Epidermal melanocyte (primary cell): Measurements from ENCODE around the gene TSPAN32.
"Not testable (repeated sequence)": the region's sequence is repeated elsewhere in the genome, so short reads cannot be mapped to it uniquely, and the experiment has no call there.

ENCODE experiments used
- DNase-seq: peaks from one replicate; pipeline ENCODE4 v3.0.0; 2011; ENCODE audit warnings: low spot score; ENCODE audit not compliant: insufficient read length

Gene TSPAN32

DNA sequence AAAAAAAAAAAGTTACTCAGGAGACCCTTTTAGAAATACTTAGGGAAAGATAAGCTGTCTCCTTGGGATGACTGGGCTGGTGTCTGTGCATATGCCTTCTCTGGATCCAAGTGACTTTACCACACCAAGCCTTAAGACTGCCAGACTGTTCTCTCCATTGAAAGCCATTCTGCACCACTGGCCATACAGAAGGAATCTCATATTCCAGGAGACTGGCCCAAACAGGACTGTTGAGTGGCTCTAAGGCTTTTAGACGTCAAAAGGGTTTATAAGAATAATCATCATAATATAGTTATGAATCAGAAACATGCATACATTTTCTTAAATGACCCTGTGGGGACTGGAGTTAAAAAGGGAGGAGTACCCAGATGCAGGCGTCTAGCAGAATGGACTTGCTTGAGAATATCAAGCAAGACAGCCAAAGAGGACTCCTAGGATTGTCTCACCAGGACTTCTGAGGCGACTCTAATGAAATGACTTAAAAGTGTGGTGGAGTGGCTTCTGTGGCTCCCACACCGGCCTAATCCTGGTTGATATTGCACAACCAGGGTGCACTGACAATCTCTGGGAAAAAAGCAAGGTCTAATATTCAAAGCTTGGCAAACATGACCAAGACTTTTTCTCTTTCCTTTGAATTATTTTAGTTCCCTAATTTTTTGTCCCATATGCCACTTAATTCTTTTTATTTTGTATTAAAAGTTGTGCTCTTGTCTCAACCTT lies 31.8 kb downstream of the TSPAN32 start:
- DNase-seq: not testable (repeated sequence)

DNA sequence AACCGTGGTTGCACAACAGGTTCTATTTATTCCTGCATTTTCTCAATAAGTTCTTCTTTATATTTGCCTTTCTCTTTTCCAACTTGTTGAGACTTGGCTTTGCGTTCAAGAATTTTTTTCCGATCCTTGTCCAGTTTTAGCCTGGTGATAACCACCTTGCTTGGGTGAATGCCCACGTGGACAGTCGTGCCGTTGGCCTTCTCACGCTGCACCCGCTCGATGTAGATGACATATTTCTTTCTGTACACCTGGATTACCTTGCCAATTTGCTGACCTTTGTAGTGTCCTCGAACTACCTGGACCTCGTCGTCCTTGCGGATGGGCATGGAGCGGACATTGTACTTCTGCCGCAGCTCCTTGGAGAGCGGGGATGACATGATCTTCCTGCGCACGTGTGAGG lies 33.5 kb downstream of the TSPAN32 start:
- not testable (repeated sequence) for DNase-seq

DNA sequence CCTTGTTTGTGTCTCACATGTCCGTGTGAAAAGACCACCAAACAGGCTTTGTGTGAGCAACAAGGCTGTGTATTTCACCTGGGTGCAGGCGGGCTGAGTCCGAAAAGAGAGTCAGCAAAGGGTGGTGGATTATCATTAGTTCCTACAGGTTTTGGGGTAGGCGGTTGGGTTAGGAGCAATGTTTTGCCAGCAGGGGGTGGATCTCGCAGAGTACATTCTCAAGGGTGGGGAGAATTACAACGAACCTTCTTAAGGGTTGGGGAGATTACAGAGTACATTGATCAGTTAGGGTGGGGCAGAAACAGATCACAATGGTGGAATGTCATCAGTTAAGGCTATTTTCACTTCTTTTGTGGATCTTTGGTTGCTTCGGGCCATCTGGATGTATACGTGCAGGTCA lies 36.9 kb downstream of the TSPAN32 start:
- not testable (repeated sequence) for DNase-seq

DNA sequence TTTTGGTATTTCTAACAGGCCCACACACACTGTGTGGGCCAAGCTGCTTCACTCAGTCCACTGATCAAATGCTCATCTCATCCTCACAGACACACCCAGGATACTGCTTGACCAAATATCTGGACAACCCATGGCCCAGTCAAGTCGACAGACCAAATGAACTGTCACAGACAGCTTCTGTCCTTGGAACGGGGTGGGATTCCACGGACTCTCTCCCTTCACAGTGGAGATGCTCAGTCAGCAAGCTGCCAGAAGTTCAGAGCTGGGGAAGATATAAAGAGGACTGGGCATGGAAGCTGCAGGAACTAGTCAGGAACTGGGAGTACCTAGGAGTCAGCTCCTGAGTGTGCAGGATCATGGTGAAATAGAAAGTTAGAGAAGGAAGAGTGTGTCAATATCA lies 40.7 kb downstream of the TSPAN32 start:
- DNase-seq: no peak

DNA sequence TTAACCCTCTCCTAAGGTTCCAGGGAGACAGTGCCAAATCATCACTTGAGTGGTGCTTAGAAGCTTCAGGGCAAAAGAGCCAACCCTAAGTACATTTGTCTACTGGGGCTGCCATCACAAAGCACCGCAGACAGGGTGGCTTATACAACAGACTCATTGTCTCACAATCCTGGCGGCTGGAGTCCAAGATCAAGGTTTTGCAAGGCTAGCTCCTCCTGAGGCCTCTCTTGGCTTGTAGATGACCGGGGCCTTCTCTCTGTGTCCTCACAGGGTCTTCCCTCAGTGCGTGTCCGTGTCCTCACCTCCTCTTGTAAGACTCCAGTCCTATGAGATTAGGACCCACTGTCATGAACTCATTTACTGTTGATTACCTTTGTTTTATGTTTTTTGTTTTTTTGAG lies 41.2 kb downstream of the TSPAN32 start:
- no peak for DNase-seq

DNA sequence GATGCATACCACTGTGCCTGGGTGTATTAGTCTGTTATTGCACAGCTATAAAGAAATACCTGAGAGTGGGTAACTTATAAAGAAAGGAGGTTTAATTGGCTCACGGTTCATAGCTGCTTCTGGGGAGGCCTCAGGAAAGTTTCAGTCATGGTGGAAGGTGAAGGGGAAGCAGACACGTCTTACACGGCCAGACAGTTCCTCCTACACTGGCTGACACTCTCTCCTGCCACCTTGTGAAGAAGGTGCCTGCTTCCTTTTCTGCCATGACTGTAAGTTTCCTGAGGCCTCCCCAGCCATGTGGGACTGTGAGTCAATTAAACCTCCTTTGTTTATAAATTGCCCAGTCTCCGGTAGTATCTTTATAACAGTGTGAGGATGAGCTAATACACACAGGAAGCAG lies 41.7 kb downstream of the TSPAN32 start:
- DNase-seq: no peak

DNA sequence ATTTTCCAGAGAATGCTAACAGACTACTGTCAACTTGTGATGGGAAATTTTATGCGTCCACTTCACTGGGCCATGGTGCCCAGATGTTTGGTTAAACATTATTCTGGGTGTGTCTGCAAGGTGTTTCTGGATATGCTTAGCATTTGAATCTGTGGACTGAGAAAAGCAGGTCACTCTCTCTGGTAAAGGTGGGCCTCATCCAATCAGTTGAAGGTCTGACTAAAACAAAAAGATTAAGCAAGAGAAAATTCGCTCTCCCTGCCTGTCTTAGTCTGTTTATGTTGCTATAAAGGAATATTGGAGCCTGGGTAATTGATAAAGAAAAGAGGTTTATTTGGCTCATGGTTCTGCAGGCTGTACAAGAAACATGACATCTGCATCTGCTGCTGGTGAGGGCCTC lies 43.2 kb downstream of the TSPAN32 start:
- no peak for DNase-seq

DNA sequence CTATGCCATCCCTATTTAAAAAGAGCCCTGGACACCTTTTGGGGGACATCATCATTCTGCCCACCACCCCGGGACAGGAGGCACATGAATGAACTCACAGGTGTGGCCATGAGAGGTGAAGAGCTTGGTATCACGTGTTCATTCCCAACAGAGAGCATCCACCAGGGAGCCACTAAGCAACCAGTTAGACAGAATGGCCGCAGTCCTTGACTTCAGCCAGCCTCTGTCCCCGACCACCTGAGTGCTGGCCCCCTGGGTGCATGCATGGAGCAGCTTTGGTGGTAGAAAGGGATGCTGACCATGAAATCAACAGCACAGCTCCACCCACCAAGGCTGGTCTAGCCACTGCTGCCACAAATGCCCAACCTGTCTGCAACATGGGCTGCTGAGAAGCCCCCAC lies 44.2 kb downstream of the TSPAN32 start:
- DNase-seq: no peak

DNA sequence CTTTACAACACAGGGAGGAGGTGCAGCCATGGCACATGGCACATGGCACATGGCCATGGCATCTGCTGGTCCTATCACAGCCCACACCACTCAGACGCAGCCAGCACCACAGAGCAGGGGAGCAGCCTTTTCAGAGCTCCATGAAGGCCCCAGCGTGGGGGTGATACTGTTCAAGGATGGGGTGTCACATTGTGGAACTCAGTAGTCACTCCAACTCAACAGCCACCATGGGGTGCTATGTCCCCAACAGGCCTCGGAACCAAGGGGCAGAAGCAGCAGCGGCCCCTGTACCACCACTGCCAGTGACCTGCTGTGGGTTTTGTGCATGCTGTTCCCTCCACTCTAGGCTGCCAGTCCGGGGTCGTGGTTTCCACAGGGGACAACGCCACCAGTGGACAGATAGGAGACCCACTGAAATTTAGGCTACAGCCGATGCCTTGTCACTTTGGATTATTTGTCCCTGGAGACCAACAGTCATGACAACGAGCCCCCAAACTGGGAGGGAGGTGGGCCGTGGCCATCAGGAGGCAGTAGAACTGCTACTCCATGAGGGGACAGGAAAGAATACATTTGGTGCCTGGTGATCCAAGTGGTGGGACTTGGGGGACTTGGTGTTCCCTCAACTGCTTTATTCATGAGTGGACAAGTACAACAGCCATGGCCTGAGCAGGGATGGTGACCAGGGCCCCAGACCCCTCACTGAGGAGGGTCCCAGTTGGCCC lies 44.9 kb downstream of the TSPAN32 start:
- no peak for DNase-seq

DNA sequence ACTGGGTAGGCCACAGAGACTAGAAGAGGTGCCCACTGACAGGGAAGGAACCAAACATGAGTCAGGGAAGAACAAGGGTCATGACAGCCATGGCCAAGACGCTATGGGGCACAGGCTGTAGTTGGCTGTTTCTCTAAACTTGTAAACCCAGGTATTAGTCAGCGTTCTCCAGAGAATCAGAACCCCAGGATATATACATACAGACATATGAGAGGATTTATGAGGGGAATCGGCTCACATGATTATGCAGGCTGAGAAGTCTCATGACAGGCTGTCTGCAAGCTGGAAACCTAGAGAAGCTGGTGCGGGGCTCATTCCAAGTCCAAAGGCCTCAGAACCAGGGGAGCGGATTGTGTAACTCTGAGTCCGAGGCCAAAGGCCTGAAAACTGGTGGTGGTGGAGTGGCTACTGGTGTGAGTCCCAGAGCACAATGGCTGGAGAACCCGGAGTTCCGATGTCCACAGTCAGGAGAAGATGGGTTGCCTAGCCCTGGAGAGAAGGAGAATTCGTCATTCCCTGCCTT lies 45.6 kb downstream of the TSPAN32 start:
- no peak for DNase-seq

DNA sequence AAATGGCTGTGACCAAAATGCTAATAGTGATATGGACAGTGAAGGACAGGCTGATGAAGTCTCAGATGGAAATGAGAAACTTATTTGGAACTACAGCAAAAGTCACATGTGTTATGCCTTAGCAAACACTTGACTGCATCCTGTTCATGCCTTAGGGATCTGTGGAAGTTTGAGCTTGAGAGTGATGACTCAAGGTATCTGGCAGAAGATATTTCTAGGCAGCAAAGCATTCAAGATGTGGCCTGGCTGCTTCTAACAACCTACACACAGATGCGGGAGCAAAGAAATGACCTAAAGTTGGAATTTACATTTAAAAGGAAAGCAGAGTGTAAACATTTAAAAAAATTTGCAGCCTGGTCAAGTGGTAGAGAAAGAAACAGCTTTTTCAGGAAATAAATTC lies 47.2 kb downstream of the TSPAN32 start:
- no peak for DNase-seq

DNA sequence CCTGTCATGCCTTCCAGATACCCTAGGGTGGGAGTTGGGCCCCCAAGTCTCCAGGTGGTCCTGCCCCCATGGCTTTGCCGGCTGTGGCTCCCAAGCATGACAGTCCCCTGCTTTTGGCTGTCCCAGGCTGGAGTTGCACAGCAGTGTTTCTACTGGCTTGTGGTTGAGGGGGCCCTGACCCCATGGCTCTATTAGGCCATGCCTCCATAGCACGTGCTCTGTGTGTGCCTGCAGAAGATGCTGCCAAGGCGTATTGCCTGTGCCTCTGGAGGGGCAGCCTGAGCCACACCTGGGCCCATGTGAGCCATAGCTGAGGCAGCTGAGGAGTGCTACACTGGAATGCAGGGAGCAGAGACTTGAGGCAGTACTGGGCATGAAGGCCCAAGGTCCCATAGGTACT lies 49.9 kb downstream of the TSPAN32 start:
- DNase-seq: no peak

DNA sequence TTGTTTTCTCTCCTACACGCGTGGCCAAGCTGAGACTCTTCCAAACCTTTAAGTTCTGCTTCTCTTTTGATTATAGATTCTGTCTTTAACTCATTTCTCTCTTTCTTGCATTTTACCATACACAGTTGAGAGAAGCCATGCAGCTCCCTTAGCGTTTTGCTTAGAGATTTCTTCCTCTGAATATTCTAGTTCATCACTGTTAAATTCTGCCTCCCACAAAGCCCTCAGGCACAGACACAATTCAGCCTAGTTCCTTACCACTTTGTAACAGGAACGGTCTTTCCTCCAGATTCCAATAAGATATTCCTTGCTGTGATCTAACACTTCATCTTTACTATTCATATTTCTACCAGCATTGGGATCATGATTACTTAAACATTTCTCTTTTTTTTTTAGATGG lies 50.6 kb downstream of the TSPAN32 start:
- no peak for DNase-seq

DNA sequence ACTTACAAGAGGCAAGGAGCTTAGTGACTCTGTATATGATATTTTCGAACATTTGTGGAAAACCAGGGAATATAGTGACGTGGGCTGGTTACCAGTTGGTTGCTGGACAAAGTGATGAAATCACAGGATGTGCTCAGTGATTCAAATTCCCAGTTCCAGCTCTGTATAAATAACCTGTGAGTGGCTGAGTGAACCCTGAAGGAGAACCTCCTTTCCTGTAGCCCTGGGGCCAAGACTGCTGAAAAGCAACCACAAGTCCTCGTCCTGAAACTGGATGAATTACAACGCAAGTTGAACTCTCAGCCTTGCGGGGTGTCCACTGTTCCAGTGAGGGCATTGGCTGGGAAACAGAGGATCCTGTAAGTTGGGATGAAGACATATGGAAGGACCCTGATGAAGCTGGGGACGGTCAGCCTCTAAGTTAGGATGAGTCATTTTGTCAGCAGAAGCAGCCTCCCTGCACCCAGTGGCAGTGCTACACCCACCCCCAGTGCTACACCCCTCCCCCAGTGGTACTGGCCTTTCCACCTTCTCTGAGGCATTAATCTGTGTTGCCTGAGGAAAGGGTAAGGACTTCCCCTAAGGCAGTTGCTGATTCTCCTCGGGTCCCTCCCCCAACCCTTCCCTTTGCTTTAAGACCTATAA lies 53.3 kb downstream of the TSPAN32 start:
- no peak for DNase-seq

DNA sequence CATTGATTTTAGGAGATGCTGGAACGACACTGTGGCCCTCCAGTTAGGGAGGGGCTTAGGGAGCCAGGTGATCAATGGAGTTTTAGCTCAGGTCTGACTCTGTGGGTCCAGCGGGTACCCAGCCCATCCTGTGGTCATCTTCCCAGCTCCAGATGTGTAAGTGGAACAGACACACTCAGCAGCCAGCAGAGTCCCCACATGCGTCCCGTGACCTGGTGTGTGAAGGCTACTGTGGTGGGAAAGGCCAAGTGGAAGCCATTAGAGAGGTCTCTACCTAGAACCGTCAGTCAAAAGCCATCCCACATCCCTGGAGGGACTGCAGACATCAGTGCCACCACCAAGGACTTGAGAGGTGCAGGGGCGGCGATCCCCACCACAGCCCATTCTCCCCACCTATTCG lies 55.4 kb downstream of the TSPAN32 start:
- DNase-seq: no peak

DNA sequence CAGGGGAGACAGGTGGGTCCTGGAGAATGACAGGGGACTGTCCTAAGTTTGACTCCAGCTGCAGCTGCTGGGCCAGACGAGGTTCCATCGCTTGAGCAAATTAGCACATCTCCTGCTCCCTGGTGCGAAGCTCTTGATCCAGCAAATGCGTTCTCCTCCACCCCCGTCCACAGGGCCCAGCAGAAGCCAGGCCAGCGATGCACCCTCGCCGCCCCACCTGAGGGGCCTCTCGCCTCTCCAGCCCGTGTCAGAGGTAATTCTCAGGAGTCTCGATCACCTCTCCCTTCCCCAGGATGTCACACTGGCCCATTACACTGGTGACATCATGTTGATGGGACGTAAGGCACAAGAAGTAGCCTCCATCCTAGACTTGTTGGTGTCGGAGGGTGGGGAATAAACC lies 55.8 kb downstream of the TSPAN32 start:
- DNase-seq: not testable (repeated sequence)

DNA sequence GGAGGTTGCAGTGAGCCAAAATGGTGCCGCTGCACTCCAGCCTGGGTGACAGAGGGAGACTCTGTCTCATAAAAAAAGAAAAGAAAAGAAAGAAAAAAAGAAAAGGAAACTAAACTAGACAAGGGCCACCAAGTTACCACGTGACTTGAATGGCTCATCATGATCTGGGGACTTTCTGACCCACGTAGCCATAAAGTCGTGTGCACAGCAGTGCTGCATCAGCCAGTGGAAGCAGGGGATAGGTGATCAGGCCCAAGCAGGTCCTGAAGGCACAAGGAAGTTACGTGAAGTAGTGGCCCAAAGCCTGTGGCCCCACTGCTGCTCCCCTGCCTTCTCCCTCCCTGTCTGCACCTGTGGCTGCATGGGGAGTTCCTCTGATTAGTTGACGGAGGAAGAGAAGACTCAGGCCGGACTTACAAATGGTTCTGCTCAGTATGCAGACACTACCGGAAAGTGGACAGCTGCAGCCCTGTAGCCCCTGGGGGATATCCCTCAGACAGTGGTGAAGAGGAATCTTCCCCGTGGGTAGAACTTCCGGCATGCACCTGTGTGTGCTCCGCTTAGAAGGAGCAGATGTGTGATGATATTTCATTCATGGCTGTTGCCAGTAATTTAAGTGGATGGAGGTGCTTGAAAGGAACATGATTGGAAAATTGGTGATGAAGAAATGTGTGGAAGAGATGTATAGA lies 57.1 kb downstream of the TSPAN32 start:
- no peak for DNase-seq

DNA sequence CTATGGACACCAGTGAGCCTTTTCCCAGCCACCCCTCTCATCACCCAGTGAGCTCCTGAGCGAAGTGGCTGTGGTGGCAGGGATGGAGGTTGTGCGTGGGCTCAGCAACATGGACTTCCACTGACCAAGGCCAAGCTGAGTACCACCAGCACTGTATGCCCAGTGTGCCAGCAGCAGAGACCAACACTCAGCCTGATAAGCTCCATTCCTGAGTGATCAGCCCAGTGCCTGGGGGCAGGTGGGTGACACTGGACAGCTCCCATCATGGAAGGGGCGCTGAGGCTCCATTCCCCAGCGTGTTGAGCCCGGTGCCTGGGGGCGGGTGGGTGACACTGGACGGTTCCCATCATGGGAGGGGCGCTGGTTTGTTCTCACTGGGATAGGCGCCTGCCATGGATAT lies 57.7 kb downstream of the TSPAN32 start:
- no peak for DNase-seq

DNA sequence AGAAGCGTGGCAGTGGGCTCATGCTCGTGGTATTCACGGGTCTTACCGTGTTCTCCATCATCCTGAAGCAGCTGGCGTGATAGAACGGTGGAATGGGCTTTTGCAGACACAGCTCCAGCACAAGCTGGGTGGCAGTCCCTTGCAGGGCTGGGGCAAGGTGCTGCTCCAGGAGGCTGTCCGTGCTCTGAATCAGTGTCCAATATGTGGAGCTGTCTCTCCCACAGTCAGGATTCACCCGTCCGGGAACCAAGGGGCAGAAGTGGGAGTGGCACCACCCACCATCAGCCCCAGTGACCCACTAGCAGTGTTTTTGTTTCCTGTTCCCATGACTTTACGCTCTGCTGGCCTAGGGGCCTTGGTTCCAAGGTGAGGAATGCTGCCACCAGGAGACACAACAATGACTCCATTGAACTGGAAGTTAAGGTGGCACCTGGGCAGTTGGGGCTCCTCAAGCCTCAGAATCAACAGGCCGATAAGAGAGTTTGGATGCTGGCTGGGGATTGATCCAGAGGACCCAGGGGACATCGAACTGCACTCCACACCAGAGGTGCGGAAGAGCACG lies 58.3 kb downstream of the TSPAN32 start:
- no peak for DNase-seq

DNA sequence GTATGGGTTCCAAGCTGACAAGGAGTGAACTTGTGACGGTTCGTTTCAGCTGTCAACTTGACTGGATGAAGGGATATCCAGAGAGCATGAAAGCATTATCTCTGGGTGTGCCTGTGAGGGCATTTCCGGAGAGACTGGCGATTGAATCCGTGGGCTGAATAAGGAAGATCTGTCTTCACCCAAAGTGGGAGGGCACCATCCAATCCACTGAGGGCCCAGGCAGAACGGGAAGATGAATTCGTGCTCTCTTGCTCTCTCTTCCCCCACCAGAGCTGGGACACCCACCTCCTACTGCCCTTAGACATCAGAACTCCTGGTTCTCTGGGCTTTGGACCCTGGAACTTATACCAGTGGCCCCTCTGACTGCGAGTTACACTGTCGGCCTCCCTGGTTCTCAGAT lies 59.8 kb downstream of the TSPAN32 start:
- DNase-seq: no peak

DNA sequence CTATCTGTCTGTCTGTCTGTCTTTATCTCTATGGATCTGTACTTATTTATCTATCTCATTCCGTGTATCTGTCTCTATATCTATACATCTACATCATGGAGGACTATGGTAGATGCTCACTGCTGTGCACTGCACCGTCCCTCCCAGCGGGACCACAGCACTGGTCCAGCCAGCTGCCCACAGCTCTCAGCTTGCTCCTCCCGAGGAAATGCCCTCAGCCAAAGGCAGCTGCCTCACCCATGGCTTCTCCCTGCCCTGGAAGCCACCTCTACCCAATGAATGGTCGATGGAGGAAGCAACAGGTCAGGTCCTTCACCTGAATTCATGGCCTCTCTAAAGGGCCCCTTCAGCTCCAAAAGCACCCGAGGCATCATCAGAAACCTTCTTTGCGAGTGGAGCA lies 60.6 kb downstream of the TSPAN32 start:
- no peak for DNase-seq

DNA sequence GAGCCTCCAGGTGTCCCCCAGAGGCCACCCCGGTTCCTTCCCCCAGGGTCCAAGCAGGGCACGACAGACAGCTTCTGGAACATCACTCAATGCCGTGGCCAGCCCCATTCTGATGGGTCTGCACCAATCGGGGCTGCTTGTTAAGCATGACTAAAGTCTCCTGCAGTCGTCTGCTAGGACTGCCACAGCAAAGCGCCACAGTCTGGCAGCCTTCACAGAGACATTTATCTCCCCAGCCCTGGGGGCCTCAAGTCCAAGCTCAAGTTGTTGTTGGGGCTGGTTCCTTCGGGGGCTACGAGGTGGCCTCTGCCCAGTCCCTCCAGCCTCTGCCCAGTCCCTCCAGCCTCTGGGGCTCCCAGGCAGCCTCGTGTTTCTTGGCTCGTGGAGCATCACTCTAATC lies 61.3 kb downstream of the TSPAN32 start:
- no peak for DNase-seq
